GM18517 (cell line): ENCODE results near the gene MAD1L1.

Source experiments
- ATAC-seq: cut with Tn5 transposase; IDR thresholded peaks from one replicate; pipeline ENCODE4 v1.9.1; 2021; ENCODE audit warnings: mild to moderate bottlenecking, moderate library complexity; ENCODE audit not compliant: unreplicated experiment

Gene MAD1L1

DNA sequence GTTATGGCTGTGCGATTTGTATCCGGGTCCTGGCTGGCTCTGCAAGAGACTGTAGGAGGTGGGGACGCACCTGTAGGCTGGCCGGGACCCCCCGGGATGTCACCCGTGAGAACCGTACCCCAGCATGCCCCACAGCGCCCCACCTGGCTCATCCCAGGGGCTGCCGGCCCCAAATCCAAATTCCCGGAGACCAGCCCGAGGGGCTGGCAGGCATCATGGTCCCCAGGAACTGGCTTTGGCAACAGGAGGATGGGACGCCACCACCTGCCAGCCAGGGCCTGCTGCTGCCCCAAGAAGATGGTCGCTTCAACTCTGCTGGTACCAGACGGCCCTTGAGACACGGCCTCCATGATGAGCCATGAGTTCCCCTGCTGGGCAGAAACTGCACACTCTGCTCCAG lies 323.3 kb downstream of the MAD1L1 start:
- ATAC-seq: no peak

DNA sequence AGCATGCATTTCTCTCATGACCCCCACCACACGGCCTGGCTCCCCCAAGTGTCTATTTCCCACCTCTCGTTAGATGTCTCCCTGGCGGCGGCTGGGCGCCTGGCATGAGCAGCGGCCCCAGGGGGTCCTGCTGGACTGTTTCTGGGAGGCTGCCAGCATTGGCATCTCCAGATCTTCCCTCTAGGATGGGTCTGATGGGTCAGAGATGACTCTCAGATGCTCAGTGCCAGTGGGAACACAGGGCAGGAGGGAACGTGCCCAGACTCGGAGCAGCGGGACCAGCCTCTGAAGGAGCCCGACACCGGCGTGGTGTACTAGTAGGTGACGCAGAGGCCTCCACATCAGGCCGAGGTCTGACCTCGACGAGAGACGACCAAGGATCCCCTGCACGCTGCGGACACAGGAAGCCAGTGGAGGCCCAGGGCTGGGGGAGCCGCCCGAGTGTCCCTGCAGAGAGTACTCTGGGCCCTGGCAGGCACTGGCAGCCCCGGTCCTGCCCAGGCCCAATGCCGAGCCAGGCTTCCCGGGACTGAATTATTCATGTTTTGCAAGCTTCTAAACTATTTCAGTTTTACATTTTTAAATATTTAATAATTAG lies 323.8 kb downstream of the MAD1L1 start:
- no peak for ATAC-seq

DNA sequence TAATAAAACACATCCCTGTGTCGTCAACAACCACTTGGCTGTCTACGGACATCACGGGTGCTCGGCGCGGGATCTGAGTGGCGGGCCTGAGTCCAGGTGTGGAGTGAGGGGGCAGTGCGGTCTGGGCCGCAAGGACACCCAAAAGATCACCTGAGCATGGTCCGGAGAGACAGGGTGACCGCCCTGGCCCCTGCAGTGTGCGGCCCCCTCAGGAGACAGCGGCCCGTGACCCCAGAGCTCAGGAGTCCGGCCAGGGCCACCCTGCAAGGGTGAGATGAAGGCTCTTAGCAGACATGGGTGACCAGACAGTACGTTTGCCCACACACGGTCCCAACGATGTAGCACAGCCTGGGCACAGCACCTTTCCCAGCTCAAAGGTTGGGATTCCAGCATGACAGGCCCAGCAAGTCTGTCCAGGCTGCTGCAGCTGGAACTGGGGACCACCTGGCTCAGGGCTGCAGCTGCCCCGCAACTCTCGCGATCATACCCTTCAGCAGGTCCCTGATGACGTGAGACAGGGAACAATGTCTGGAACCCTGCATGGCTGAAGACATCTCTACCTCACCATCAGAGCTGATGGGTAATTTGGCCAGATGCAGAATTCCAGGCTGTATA lies 324.9 kb downstream of the MAD1L1 start:
- no peak for ATAC-seq

DNA sequence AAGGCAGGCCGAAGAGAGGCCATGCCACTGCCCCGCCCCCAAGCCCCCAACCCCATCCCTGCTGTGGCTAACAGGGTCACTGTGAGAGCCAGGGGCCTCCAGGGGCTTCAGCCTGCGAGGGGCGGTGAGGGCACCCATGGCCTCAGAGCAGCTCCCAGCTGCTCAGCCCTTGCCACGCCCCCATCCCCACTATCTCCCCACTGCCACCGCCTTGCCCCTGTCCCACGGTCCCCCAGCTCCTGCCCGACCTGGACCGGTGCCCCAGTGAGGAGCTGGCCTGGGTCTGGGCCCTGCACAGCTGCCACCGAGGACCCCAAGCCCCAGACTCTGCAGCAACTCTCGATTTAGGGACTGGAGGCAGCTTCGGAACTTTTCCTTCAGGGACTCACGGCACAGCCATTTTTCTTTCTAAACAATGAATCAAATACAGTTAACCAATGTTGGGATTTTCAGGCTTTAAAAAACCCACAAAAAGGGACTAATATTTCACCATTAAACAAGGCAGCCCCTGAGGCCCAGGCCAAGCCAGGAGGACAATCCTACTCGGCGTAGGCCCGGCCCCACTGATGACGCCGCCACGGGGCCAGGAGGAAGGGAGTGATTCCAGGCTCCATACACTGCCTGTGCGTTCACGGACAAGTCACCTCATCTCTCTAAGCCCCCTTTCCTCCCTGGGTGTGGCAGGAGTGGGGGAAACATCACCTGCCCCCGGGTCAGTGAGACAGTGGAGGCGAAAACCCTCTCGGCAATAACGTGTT lies 325.6 kb downstream of the MAD1L1 start:
- ATAC-seq: no peak

DNA sequence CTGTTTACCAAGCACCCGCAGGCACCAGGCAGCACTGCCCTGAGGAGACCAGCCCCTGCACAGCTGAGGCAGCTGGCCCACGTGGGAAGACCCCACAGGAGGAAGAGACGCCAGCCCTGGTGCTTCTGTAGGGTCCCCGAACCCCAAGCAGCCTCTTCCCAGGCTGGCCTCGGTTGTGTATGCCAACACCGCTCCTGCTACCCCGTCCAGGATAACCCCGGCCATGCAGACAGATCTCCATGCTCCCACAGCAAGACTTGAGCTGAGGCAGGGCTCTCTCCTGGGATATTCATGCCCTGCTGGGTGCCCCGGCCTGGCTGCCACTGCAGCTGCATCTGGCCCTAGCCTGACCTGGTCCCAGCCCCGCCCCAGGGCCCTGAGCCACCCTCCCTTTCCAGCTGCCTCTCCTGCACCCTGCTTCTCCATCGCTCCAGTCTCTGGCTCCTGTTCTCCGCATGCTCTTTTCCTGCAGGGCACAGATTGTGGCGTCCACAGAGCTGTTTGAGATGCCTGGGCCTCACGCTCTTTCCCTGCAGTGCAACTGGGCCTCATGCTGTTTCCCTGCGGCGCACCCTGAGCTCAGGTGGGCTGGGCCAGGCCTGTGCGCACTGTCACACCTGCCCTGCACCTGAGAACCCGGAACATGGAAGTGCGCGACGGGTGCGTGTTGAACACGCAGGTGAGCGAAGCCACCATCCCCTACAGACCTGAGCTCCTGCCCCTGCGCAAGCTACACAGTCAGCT lies 326.5 kb downstream of the MAD1L1 start:
- no peak for ATAC-seq

DNA sequence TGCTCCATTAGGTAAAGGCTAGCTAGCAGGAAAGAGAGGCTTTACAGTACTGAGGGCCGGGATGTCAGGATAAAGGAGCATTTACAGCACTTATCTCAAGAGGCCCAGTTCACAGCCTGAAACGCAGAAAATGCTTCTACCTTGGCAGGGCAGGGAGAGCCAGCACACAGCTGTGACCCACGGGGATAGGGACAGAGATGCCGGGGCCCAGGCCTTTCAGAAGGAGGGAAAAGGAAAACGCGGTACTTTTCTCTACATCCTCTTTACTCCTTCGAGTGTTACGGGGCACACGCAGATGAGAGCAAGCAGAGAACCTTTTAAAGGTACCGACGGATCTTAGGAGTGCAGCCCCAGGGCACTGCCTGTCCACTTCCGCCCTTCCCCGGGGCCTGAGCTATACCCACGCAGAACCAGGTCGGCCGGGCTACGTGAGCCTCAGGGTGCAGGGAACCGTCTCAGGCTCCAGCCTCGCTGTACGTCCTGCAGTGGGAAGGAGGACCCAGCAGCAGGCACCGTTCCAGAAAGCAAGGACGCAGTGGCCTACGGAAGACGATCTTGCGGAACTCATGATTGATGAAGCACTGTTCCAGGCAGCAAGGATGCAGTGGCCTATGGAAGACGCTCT lies 330.4 kb downstream of the MAD1L1 start:
- ATAC-seq: no peak

DNA sequence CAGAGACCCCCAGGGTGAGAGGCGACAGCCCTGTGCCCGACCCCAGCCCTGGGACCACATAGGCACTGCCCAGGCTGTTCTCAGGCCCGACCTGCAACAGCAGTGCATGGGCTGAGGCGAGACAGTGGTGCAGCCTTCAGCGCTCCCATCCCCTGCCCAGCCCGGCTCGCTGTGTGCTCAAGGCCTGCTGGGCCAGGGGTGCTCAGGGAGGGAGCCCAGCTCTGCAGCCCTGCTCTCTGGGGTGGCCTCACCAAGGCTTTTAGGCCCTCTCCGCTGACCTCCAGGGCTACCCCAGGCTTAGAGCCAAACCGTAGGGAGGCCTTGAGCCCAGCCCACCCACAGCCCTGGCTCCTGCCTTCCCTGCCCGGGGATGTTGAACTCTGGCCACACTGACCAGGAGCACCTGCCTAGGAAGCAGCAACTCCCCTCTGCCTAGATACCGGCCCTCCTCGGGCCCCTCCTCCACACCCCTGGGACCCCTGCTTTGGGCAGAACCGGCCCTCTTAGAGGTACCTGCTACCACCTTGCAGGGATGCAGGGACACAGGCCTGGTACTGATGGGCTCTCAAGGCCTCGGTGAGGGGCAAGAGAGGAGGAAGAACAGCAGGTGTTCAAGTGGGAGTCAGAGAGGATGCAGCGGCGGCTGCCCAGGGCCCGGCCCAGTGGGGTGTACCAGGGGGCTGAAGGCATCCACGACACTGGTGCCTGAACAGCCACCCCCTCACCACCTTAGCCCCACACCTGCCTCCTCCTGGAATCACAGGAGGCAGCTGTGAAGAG lies 331.1 kb downstream of the MAD1L1 start:
- no peak for ATAC-seq

DNA sequence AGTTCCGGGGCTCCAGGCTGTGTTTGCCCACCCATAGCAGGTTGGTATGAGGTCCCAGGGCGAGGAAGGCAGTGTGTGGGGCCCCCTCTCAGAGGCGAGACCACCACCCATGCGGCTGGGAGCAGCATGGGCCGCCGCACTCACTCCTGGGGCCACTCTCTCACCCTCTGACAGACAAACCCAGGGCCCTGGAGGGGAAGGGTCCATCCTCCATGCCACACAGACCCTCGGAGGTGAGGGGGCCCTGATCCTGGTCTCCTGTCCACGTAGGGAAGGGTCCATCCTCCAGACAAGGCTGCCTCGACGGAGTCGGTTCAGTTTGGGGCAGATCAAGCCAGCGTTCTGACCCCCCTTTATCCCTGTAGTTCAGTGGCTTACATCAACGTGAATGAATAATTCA lies 331.9 kb downstream of the MAD1L1 start:
- ATAC-seq: no peak

DNA sequence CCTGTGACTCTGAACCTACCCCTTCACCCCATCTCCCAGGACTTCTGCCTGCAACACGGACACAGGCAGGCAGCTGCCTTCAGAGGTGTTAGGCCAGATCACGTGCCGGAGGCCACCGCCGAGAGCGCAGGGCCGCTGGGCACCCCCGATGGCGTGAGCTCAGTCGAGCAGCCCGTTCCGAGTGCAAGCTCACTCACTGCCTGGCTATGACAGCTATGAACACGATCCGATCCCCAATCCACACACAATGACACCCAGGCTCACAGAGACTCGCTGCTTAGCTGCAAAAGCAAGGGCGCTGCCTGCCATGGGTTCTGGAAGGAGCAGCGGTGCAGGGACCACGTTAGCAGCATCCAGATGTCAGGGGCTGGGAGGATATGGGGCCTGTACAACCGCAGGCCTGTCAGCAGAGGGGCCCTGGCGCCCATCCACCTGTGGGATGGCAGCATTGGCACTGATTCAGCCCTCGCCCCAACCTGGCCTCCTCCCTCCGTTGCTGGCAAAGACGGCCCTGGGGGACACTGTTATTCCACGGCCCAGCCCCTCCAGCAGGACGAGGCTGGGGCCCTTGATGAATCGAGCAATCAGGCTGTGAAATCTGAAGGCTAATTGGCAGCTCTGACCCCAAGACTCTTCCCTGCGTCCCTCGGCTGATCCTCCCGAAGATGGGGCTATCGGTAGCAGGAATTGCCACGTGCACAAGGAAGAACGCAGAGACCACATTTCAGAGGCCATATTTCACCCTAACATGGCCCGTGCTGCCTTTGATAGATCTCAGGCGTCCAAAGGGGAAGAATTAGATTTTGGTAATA lies 332.6 kb downstream of the MAD1L1 start:
- no peak for ATAC-seq

DNA sequence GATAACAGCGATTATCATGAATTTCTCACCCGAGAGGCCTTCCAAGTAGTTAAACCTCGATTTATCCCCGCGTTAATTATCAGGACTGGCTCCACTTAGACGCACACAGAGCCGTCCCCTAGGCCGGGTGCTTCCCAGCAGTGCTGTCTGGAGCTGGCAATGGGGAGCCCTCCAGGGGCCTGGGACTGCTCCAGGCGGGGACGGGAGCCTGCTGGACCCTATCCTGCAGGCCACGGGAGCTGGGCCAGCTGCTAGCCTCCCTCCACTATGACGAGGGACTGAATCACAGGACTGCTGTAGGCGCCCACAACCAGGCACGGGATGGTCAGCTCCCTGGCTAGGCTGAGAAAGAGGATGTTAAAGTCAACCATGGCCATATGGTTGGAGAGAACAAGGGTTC lies 333.5 kb downstream of the MAD1L1 start:
- ATAC-seq: no peak

DNA sequence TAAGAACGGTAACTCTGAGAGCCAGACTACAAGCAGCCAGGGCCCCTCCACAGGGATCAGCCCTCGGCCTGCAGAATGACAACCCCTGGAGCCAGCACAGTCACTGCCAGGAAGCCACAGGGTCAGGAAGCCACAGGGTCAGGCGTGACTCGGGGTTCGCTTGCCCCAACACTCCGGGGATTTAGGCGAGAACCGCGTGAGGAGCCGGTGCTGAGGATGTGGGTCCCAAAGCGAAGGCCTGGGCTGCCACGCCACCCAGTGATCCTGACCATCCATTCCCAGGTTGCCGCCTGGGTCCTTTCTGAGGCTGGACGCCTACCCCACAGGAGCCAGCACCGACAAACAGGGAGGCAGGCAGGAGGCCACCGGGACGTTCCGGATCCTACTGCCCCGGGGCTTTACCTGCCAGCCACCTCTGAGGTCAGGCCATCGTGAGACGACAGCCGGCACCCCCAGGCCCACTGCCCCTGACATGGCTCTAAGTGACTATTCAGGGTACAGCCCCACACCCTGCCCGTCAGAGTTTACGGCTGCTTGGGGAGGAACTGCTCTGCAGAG lies 334.0 kb downstream of the MAD1L1 start:
- ATAC-seq: no peak

DNA sequence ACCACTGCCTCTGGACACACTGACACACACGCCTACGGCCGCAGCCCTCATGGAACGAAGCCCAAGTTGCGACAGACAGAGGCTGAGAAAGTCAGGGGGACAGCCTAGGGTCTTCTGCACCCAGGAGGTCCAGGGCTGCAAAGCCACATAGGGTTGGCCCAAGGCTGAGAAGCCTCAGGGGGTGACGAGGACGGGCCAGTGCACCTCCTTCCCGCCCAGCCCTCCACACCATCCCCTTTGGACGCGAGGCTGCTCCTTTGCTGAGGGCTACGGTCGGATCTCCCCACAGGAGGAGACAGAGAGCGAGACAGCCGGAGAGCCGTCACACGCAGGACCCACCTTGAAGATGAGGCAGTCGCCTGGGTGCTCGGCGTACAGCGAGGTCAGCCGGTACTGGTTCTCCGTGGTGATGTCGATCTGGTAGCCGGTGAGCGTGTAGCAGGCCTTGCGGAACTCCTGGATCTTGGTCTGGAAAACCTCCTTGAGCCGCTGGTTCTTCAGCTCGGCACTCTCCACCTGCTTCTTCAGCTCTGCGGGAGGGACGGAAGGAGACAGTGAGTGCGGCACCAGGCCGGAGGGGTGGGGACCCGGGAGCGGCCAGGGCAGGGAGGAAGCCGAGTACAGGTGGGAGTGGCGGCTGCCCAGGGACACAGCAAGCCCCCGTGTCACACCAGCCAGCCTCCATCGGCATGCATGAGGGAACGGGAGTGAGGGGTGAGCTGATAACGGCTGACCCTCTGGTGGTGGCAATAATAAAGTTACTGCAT lies 334.7 kb downstream of the MAD1L1 start:
- no peak for ATAC-seq

DNA sequence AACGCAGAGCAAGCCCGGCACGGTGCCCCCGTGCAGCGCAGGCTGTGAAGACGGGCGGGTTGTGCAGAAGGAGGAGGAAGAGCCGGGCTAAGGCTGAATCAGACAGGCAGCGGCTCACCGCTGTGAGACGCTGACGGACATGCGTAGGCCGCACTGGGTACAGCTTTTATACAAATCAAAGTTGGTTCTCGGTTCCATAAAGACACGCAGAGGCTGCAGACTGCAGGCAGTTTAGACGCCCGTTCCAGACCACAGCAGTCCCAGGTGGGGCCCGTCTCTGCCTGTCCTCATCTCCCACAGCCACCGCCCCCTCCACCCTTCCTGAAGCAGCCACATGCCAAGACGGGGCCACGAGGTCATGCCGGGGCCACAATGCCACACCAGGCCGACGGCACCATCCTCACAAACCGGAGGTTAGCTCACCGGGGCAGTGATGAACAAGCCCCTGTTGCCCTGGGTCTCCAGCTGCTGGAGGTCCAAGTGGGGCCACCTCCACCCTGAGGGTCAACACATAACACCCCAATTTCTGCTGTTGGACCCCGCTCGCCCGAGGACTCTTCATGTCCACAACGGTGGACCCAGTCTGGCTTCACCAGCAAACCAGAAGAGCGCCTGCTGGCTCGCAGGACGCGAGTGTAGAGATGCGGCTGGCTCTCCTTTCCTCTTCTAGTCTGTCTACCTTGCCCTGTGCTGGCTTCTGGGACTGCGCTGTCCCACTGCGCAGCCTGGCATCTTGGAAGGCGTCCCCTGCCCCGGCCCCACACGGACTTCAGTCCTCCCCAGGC lies 335.5 kb downstream of the MAD1L1 start:
- no peak for ATAC-seq

DNA sequence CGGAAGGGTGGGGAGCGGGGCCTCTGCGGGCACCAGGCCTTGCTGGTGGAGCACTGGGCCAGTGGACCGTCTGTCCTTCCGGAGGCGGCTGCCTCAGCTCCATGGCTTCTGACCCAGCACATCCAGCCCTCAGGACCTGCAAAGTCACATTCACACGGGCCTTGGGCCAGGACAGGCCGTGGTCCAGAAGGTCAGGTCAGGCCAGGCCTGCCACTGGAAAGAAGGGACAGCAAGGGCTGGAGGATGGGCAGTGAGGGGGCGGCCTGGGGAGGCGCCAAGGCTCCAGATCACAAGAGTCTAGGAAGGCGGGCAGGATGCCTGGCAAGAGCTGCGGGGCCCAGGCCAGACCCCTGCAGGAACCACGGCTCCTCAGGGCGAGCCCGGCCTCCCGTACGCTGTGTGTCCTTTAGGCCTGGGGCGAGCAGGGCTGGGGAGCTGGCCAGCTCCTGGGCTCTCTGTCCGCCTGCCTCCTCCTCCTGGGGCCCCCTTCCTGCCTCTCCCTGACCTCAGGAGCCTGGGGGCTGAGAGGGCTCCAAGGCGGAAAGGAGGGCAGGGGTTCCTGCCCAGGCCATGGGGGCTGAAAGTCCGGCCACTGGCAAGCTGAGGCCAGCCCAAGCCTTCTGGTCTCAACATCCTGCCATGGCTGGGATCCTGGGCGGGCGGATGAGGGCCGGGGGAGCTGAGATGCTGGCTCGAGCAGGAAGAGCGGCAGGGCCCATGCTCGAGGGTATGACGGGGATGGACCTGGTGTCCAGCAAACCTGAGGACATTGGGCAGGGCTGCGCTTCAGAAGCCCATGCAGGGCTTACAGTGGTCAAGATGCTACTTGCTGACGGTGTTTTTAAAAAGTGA lies 336.9 kb downstream of the MAD1L1 start:
- ATAC-seq: no peak

DNA sequence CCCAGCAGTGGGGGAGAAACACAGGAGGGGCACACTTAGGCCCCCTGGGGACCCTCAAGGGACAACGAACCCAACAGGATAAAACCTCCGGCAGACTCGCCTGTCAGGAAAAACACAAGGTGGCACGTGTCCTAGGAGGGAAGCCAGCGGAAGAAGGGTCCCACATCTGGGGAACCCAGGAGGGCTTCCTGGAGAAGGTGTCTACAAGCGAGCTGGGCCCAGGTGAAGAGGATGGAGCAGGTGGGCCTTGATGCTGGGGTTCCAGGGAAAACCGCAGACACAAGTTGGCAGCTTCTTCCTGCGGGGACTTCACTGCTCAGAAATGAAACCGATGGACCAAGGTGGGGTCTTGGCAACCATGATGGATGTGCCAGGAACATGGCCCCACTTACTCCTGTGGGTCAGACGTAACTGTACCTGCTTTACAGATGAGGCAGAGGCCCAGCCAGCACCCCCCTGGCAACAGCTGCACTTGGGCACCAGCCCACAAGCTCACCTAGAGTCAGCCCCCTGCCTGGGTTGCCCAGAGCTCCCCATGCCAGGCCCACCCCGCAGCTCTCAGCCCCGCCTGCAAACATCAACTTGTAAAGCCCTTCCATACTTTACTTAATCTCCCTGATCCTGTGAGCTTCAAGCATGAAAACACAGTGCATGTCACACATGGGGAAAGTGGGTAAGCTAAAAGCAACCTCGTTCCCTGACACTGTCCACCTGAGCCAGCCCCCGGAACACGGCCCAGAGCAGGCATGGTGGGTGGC lies 337.7 kb downstream of the MAD1L1 start:
- no peak for ATAC-seq

DNA sequence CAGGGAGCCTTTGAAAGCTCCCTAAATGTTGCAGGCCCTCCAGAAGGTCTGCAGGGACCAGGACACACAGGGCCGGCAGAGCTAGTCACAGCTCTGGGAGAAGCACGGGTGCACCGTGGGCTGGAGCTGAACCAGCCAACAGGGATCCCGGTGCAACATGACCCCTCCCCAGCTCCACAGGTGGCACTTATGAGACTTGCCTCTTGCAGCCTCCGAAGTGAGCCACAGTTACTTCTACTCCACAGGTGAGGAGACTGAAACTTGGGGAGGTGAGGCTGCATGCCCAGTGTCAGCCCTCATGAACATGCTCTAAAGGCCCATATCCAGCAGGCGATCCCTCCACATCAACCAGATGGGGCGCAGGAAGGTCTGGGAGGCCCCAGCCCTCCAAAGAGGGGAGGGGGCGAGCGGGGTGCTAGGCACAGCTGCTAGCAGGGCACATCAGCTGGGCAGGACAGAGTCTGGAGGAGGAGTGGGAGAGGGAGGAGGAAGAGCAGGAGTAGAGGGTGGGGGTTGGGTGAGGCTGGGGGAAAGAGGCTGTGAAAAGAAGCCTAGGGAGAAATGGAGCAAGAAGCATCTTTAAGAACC lies 338.3 kb downstream of the MAD1L1 start:
- no peak for ATAC-seq
